ENCODE measurements around the gene UNG. TPM values are rescaled to one million over a fixed set of nuclear protein-coding genes. Genes with fewer than 3 reads are reported as not detected.
A peak's percentile ranks its signal among the peaks of the same experiment; 100 is the strongest.

Gene UNG
- total and polyA plus RNA-seq, 2 of the 8 experiments (the other 6 are each of a cell fraction or from before 2014, with no cell fraction given) = 71.6 to 163 TPM

- POLR2A ChIA-PET (ENCODE audit: partially characterized antibody) = interaction anchor here (2.2 kb wide), 1 partner anchor 10 kb away, joined by 5 read pairs; no protein-coding TSS in a partner anchor
- Histone ChIP-seq H2BK15ac (ENCODE audit: low read length) (no peak overlapping the region), H3K4me2 (ENCODE audit: insufficient read depth in 1 of 2, low read depth in 2 of 2, low read length in 2 of 2) (no peak overlapping the region), H2AFZ (ENCODE audit: low read length) (0 out of 2 replicates have a peak overlapping the region, but pooled peaks have one; percentile 54), H3K18ac (ENCODE audit: extremely low read depth, low read length) (no peak overlapping the region), H3K79me2 (ENCODE audit: control insufficient read depth in 1 of 2, insufficient read depth in 2 of 2, low read length in 2 of 2) (no peaks in the 10 kb centered on the region), H4K20me1 (replicated peaks in 1 of 2; ENCODE audit: control insufficient read depth in 1 of 2, insufficient read depth in 2 of 2, low read length in 2 of 2) (no peaks in the 10 kb centered on the region), H3K27me3 (replicated peaks in 1 of 4; ENCODE audit: control insufficient read depth in 3 of 4, extremely low read depth in 1 of 4, insufficient read depth in 3 of 4, low read length in 3 of 4) (no peaks in the 10 kb centered on the region; a peak in 2 of 7 replicates), H2BK5ac (ENCODE audit: low read depth, low read length) (no peak overlapping the region), H3K23me2 (ENCODE audit: low read depth, low read length) (peaks cover 7% of the 10 kb centered on the region), H2BK120ac (replicated peaks; ENCODE audit: low read depth, low read length) (no peak overlapping the region), H3K56ac (replicated peaks; ENCODE audit: insufficient read length, low read depth, low read length) (no peak overlapping the region), H4K8ac (ENCODE audit: extremely low read depth, insufficient read depth, low read length) (peak overlapping the region; percentile 71; the same call in 1 of the 2 replicates), H3K4ac (replicated peaks; ENCODE audit: insufficient read length, low read depth, low read length) (no peak overlapping the region), H3K14ac (ENCODE audit: insufficient read length) (no peak overlapping the region), H3K36me3 (ENCODE audit: control insufficient read depth in 2 of 4, insufficient read depth in 4 of 4, low read length in 3 of 4) (no peaks in the 10 kb centered on the region), H2AK5ac (ENCODE audit: low read depth, low read length) (no peak overlapping the region), H2BK20ac (ENCODE audit: low read length) (no peak overlapping the region), H3K4me3 (ENCODE audit: extremely low read depth in 1 of 4, insufficient read depth in 2 of 4, low read depth in 3 of 4, low read length in 4 of 4) (no peak overlapping the region), H3K79me1 (ENCODE audit: low read depth, low read length) (no peaks in the 10 kb centered on the region), H2BK12ac (ENCODE audit: low read depth, low read length) (no peak overlapping the region), H3K9me3 (ENCODE audit: insufficient read depth in 2 of 2, low read depth in 1 of 2, low read length in 1 of 2) (no peaks in the 10 kb centered on the region), H3K23ac (ENCODE audit: insufficient read length) (no peak overlapping the region), H3K9ac (replicated peaks in 1 of 4; ENCODE audit: extremely low read depth in 1 of 4, low read depth in 3 of 4, low read length in 3 of 4) (no peak overlapping the region), H4K5ac (ENCODE audit: insufficient read length, low read depth, low read length) (no peak overlapping the region), H3K27ac (ENCODE audit: low read depth, low read length) (no peak overlapping the region), H3K4me1 (replicated peaks in 1 of 4; ENCODE audit: control insufficient read depth in 3 of 4, insufficient read depth in 4 of 4, low read length in 3 of 4) (peaks cover 0 to 3% (median 3%) of the 10 kb centered on the region in 4 experiments; a peak in 3 of 7 replicates), H4K91ac (replicated peaks; ENCODE audit: insufficient read length, low read length) (no peak overlapping the region)
- WGBS, 2 experiments (ENCODE audit: extremely low coverage in 1 of 2, insufficient coverage in 1 of 2, insufficient read length in 1 of 2, insufficient replicate concordance in 2 of 2, low coverage in 1 of 2, low lambda C conversion rate in 2 of 2, missing lambda C conversion rate in 1 of 2) = 90% methylated on average over 9 of the region's 9 CpGs; no CpG with 5 or more reads in 1 of the 2 experiments
- CTCF ChIA-PET (ENCODE audit: partially characterized antibody) = interaction anchor here (1.0 to 2.2 kb wide), 2 partner anchors 16 to 237 kb away, joined by 3 to 8 read pairs; no protein-coding TSS in a partner anchor
- TF ChIP-seq SP1 (IDR thresholded peaks at IDR 0.05; ENCODE audit: low read depth, low read length) = no peak
- DNase-seq (ENCODE audit: low read depth in 1 of 2, low spot score in 2 of 2) (no peak), FAIRE-seq (no peak)
These were observed 52.8 kb downstream of the UNG start for GRCh38 chr12:109150124-109150640.
